ENCODE measurements around the gene NACC2.

NACC2 gene

GRCh38 chr9:136022731-136023409 lies 72.2 kb downstream of the NACC2 start:
- DNase-seq (ENCODE audit: low spot score), result no peak

- DNase-seq (ENCODE audit: low spot score), result no peak
Observed at GRCh38 chr9:136021872-136022681, 73.0 kb downstream of the NACC2 start.

GRCh38 chr9:136021171-136021871 lies 73.8 kb downstream of the NACC2 start:
- DNase-seq (ENCODE audit: low spot score), result no peak

- no peak for DNase-seq (ENCODE audit: low spot score)
Observed at GRCh38 chr9:136020671-136021070, 74.4 kb downstream of the NACC2 start.

- no peak for DNase-seq (ENCODE audit: low spot score)
Observed at GRCh38 chr9:136020206-136020605, 74.9 kb downstream of the NACC2 start.

- DNase-seq (ENCODE audit: low spot score), result no peak
Observed at GRCh38 chr9:136019681-136020060, 75.4 kb downstream of the NACC2 start.

- DNase-seq (ENCODE audit: low spot score), result no peak
Observed at GRCh38 chr9:136019041-136019680, 75.9 kb downstream of the NACC2 start.

GRCh38 chr9:136018257-136019031 lies 76.6 kb downstream of the NACC2 start:
- DNase-seq (ENCODE audit: low spot score), result no peak

- no peak for DNase-seq (ENCODE audit: low spot score)
Observed at GRCh38 chr9:136017289-136018190, 77.5 kb downstream of the NACC2 start.

- no peak for DNase-seq (ENCODE audit: low spot score)
Observed at GRCh38 chr9:136016572-136017288, 78.4 kb downstream of the NACC2 start.

GRCh38 chr9:136015656-136016571 lies 79.2 kb downstream of the NACC2 start:
- DNase-seq (ENCODE audit: low spot score), result no peak

- no peak for DNase-seq (ENCODE audit: low spot score)
Observed at GRCh38 chr9:136014924-136015633, 80.0 kb downstream of the NACC2 start.

GRCh38 chr9:136014147-136014923 lies 80.8 kb downstream of the NACC2 start:
- no peak for DNase-seq (ENCODE audit: low spot score)

- no peak for DNase-seq (ENCODE audit: low spot score)
Observed at GRCh38 chr9:136013524-136014034, 81.5 kb downstream of the NACC2 start.

- no peak for DNase-seq (ENCODE audit: low spot score)
Observed at GRCh38 chr9:136013116-136013515, 82.0 kb downstream of the NACC2 start.

- DNase-seq (ENCODE audit: low spot score), result no peak
Observed at GRCh38 chr9:136012651-136013050, 82.4 kb downstream of the NACC2 start.
